ENCODE results near the gene SMIM29. TPM values are rescaled to one million over a fixed set of nuclear protein-coding genes. Genes with fewer than 3 reads are reported as not detected.

SMIM29 gene
- 35.5 TPM for total RNA-seq

DNA sequence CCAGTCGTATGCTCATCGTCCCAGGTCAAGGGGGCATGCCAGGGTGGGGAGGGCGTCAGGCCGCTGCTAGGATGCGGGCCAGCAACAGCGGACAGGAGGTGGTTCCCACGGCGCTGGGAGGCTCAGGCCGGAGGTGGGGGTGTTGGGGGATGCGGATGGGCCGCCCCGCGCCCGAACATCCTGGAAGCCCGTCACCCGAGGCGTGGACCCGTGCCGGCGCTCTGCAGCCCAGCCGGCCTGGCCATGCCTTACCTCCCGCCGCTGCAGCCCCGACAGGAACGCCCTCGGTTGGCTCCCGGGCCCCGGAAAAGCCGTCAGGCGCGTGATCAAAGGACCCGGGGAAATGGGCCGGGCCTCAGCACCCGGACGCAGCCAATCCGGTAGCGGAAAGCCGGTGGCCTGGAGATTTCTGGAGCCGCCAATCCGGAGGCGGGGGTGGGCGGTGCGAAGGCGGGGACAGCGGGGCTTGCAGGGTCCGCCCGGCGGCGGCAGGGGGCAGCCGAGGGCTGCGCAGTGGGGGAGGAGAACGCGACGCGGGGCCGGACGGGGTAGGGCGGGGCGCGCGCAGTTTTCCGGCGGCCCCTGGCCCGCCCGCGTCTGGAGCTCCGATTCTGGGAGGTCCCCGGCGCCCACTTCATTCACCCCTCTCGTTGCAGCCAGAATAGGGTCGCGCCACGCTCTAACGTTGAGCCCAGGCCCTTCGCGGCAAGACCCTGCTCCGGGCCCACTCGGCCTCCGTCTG is at the start of gene SMIM29:
TSS of gene SMIM29 (minus strand) at position 280 of the 742 bp plus-strand sequence. CDS start 1,215 bp downstream, outside the sequence.
- DNase-seq (ENCODE audit: low read depth in 2 of 3, low spot score in 2 of 3) = peak; percentile 91 to 95 (median 91)

DNA sequence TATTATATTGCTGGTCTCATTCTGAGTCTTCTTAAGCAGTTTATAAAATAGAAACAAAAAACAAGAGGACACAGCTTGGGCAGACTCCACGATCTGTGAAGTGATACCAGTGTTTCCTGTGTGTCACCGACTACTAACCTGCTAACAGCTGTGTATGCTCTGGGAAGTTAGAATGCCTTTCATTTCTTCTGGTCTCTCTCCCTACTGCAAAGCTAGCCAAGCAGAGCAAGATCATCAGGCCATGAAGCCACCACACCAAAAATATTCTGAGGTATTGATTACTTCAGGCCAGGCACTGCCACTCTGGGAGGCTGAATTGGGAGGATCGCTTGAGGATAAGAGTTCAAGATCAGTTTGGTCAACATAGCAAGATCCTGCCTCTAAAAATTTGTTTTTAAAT is 46.9 kb upstream of the SMIM29 start:
- DNase-seq (ENCODE audit: low read depth in 2 of 3, low spot score in 2 of 3) = peak in 2 of 3 donors; percentile 51 to 74

DNA sequence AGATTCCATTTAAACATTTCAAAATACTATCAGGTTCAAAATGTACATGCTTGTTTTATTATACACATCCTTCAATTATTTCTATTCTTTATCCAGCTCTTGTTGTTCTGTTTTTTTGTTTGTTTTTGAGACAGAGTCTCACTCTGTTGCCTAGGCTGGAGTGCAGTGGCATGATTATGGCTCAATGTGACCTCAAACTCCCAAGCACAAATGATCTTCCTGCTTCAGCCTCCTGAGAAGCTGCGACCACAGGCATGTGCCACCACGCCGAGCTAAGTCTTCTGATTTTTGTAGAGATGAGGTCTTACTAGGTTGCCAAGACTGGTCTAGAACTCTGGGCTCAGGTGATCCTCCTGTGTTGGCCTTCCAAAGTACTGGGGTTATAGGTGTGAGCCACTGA is 44.1 kb upstream of the SMIM29 start:
- DNase-seq (ENCODE audit: low read depth in 2 of 3, low spot score in 2 of 3) = no peak

DNA sequence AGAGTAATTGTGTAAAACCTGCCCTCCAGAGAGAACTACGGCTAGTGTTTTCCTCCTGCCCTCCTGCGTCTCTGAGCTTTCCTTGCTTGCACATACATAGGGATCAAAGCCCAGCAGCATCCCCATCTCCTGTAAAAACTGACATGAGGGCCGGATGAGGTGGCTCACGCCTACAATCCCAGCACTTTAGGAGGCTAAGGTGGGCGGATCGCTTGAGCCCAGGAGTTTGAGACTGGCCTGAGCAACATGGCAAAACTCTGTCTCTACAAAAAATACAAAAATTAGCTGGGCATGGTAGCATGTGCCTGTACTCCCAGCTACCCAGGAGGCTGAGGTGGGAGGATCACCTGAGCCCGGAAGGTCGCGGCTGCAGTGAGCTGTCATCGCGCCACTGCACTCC is 40.3 kb upstream of the SMIM29 start:
- DNase-seq (ENCODE audit: low read depth in 2 of 3, low spot score in 2 of 3) = no peak

DNA sequence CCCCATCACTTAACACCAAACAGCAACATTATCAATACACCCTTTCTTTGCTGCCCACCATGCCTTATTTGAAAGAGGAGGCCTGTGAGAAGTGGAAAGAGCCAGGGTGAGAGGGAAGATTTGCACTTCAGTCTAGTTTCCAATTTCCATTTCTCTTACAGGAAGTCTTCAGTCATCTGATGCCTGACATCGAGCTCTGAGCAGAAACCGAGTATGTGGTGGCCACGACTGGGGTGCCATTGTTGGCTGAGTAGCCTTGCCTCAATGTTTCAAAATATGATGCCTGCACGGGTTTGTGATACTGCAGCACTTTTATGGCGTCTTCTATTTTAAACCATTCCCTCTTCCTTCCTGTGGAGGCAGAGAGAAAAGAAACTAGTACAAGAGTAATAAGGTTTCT is 39.8 kb upstream of the SMIM29 start:
- DNase-seq (ENCODE audit: low read depth in 2 of 3, low spot score in 2 of 3) = peak in 1 of 3 donors; percentile 20

DNA sequence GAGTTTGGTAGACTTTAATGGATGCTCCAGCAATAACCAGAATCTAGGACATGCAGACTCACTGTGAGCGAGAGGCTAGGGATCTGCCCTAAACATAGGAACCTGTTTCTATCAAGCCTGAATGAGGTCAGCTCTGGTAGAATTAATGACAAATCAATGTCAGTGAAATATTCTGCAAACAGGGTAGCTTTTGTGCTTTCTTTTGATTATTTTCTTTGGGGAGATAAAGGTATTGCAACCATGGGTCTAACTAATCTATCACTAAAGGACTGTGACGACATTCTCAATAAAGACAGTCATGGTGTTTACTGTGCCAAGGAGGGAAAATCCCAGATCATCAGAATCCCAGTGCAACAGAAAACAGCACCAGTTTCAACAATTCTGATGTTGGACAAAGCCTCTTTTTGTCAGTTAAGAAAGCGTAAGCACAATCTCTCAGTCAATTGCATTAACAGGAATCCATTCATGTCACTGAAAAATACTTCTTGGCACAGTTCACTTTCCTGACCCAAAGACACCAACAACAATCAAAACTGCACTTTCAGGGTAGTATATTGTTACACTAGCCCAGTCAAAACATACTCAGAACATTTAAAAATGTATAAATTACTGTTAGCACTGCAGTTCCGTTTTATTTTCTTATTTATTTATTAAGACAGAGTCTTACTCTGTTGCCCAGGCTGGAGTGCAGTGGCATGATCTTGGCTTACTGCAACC is 36.8 kb upstream of the SMIM29 start:
- no peak for DNase-seq (ENCODE audit: low read depth in 2 of 3, low spot score in 2 of 3)

DNA sequence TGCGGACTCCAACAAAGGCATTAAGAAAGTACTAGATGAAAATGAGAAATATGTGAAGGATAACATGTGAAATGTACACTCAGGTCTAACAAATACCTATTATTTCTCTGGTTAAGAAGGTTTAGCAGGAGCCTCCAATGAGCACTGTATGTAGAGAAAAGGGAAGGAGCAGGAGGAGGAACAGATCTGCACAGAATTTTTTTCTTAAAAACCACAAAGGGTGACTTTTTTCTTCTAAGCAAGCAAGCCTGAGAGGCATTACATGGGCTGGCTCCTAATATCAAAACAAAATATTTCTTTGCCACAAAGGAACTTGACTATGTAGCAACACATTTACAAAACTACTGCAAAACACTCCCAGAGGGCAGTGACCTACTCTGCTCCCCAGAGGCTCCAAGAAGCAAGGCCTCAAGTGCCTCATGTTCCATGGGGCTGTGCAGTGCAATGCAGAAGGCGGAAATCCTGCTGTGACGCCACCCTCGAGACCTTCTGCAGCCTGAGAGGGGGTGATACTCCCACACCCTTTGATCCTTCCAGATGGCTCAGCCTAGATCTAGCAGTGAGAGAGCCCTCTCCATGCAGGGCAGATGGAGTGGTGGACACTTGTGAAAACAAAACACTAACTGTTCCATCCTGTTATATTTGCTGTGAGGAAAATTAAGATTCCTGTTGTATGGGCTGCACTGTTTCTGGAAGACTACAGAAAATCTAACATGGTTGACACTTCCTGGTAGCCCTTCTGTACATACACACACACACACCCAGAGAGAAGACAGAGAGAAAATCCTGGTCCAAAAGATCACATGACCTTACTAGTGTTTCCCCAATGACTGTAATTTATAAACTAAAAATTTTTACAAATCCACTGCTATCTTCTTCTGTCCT is 36.0 kb upstream of the SMIM29 start:
- peak in 2 of 3 donors; percentile 65 to 85 for DNase-seq (ENCODE audit: low read depth in 2 of 3, low spot score in 2 of 3)

DNA sequence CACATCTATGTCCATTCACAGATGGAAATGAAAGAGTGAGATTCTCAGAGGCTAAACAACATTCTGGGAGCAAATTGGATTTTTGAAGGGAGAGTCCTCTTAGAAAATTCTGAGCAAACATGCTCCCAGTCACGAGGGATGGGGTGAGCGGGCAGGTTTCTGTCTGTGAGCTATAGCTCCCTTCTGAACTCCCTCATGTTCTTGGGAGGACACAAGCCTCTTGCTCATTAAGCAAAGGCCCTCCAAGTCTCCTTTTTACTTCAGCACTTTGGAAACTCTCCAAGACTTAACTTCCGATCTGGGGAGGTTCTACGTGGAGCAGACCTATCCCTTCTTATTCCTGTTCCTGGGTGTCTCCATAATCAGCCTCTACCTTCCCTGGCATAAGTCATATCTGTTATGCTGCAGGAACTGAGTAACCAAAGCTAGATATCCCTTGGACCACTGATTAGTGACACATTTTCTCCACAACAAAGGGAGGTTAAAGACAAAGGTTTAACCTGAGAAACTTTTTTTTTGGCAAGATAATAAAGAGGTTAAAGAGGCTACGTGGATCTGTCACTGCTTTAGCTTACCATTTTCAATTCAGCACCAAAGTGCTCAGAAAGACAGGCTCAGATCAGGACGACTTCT is 33.0 kb upstream of the SMIM29 start:
- no peak for DNase-seq (ENCODE audit: low read depth in 2 of 3, low spot score in 2 of 3)

DNA sequence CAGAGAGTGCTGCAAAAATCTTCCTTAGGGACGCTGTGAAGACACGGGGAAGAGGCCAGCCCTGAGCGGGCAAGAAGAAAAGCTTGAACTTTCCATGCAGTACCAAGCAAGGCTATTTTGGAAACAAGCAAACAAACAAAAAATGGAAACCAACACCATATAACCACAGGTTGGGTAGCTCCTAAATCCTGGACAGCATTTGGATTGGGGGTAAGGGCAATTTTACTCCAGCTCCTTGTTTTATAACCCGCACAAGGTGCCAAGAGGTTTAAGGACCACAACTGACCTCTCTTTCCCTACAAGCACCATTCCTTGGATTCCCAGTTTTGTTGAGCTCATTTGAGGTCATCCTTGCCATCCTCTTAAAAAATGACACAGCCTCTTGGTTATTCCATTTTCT is 31.4 kb upstream of the SMIM29 start:
- DNase-seq (ENCODE audit: low read depth in 2 of 3, low spot score in 2 of 3) = no peak

DNA sequence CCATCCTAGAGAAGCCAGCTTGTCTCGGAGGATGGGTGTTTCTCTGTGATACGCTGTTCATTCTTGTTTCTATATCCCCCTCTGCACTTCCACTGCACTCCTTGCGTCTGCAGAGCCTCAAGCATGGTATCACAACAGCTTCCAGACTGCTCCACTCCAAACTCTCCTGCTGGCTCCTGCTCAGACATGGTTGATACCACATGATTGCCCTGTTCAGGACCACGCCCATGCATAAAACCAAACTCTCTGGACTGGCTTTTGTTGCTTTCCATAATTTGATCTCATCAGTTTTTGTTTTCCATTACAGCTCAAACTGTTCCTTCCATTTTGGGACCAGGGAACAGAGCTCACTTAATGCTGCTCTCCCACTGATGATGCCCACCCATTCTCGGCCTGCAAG is 30.0 kb upstream of the SMIM29 start:
- no peak for DNase-seq (ENCODE audit: low read depth in 2 of 3, low spot score in 2 of 3)

DNA sequence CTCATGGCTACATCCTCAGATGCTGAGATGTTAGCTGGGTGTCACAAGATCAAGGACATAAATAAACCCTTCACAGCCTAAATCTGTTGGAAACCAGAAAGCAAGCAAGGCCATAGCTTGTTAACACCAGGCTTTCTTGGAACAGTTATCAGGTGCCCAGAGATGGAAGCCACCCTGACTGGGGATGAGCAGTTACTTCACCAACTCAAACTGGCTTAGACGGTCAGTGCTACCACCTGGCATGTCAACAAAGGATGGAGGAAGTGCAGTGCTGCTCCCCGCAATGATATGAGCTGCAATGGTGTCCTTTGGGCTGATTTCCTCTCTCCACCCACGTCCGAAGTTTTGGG is 28.9 kb upstream of the SMIM29 start:
- DNase-seq (ENCODE audit: low read depth in 2 of 3, low spot score in 2 of 3) = no peak

DNA sequence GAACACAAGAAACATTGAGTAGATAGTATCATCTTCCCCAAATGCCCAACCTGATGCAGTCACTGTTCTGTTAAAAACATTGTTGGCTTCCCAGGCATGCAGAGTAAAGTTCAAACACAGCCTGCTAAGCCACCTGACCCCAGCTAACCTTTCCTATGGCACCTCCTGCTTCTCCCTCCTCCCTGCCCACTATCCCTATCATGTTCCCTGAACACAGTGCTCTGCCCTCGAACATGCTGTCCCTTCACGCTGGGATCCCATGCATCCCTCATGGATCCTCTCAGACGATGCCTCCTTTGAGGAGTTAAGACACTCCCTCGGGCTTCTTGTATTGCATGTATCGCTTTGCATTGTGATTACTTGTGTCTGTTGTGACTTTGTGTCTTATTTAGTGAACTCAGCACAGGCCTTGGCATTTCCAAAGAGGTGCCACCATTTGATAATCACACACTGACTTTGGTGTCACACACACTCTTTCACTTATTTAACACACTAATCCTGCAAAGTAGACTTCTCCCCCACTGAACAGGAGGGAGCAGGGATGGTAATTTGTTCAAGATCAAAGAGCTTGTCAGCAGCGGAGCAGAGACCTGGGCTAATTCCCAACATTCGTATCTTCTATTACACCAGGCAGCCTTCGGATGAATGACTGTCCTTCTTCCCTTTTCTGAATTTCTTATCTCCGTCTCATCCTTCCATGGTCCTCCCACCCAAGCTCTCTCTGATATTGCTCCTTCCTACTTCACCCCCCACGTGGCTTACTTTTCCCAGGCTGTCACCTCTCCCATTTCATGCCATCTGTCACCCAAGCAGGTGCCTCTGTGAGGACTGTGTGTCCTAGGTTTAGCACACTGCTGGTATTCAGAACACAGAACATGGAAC is 28.3 kb upstream of the SMIM29 start:
- DNase-seq (ENCODE audit: low read depth in 2 of 3, low spot score in 2 of 3) = no peak

DNA sequence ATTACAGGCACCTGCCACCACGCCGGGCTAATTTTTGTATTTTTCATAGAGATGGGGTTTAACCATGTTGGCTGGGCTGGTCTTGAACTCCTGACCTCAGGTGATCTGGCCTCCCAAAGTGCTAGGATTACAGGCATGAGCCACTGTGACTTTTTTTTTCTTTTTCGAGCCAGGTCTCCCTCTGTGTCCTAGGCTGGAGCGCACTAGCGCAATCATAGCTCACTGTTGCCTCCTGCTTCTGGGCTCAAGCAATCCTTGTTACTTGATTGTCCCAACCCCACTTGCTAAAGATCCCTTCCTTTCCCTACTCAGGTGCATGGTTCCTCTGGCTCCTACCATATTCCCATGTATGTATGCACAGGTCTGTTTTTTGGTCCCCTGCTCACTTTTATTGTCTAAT is 27.4 kb upstream of the SMIM29 start:
- DNase-seq (ENCODE audit: low read depth in 2 of 3, low spot score in 2 of 3) = no peak

DNA sequence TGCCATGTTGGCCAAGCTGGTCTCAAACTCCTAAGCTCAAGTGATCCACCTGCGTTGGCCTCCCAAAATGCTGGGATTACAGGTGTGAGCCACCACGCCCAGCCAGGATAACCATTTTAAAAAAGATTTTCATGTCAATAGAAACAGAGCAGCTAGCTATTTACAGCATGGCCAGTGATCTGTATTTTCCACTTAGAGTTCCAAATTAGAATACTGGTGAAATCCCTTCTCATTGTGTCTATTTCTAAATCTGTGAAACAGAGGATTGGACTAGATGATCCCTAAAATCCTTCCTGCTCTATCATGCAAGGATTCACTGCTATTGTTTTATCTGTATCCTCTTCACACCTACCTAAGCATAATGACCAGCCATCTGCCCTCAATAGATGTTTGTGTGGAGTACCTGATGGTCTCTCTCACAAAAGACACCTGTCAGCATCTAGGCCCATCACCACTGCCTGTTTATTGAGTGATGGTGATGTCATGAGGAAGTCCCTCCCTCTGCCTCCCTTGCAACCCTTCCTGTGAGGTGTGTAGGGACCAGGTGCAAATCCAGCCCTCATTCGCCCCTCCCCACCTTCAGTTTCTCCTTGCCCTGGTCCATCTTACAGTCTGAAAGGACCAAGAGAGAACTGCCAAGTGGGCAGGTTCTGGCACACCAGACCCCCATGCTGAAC is 26.5 kb upstream of the SMIM29 start:
- DNase-seq (ENCODE audit: low read depth in 2 of 3, low spot score in 2 of 3) = no peak

DNA sequence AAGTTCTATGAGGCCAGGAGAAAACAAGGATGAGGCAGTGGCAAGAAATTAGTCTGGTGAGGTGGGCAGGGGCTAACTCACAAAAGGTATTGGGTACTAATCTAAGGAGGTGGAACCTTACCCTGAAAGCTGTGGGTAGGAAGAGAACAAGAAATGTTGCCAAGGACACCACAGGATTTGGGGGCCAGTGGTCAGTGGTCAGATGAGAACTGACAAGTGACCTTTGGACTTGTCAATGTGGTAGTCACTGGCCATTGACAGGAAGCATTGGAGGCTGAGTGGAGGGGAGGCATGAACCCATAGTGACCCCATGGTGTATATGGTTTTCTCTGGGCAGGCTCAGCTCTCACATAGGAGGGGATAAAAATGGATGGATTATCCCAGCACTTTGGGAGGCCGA is 25.3 kb upstream of the SMIM29 start:
- DNase-seq (ENCODE audit: low read depth in 2 of 3, low spot score in 2 of 3) = no peak

DNA sequence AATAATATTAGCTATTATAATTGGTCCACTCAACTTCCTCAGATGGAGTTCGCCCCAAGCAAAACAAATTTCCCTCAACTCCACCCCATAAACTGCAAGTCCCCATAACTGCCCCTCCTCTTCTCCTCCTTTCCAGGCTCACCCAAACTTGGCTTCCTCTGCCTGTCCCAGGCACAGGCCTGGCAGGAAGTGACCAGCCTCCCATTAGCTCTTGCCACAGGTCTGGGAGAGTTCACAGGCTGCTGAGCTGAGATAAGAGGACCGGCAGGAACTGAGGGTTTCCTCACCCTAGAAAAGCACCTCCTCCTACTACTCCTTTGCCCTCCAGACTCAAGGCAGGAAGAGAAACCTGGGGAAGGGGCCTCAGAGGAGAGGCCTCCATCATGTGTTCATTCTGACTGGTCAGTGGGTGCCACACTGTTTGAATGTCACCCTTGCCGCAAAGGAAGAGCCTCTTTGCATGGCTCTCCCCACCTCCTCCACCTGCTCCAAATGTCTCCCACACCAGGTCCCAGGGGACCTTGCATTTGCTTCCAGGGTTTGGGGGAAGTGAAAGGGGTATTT is 24.5 kb upstream of the SMIM29 start:
- DNase-seq (ENCODE audit: low read depth in 2 of 3, low spot score in 2 of 3) = peak in 2 of 3 donors; percentile 88 to 97

DNA sequence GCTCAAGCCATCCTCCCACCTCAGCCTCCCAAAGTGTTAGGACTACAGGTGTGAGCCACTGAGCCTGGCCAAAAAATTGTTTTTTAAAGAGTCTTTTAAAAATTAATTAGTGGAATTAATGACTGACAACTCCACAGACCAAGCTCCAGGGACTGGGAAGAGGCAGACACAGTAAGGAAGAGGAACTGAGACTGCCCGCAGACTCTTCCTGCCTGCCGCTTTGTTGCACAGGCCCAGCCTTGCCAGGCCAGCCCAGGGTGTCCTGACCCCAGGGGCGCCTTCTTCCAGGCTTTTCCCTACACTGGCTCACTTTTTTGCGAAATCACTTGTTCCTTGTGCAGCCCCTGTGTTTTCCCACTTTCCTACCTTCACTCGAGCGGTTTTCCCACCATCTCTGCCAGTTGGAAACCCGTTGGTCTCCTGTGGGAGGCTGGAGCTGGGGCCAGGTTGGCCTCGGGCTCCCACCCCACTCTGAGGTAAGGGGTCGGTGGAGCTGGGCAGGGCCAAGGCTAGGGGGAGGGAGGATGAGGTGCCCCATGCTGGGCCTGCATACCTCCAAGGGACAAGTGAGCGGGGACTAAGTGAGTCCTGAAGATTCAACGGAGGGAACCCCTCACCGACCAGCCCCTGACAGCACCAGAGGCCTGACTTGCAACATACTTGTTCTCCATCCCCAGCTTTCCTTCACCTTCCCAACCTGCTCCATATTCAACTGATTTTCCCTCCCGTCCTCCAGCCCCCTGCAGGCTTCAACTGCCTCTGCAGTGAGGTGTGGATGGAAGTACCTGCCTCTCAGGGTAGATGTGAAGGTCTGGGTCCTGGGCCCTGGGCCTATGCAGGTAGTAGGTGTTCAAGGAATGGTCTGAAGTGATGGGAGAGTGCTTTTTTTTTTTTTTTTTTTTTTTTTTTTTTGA is 23.5 kb upstream of the SMIM29 start:
- DNase-seq (ENCODE audit: low read depth in 2 of 3, low spot score in 2 of 3) = no peak
